NCI-H446 (cell line): ENCODE results near the gene ZDHHC9.

ENCODE experiments used
- DNase-seq, 2 experiments: peaks; one replicate each; lab custom pipeline; 2025; lab: John Stamatoyannopoulos, UW

Gene ZDHHC9

DNA sequence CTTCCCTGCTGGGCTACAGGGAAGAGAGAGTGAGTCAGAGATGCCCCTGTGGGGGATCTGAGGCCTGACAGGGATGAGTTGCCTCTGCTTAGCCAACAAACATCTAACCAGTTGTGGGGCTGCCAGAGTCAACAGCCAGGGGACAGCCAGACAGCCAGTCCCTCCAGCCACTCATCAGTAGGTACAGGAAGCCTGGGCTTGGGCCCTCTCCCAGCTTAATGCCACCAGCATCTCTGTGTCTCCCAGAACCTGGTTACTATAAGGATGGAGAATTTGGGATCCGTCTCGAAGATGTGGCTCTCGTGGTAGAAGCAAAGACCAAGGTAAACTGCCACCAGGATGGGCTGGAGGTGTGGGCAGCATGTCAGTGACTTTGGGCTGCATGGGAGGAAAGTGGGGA is 81.2 kb downstream of the ZDHHC9 start:
- DNase-seq: no peak

DNA sequence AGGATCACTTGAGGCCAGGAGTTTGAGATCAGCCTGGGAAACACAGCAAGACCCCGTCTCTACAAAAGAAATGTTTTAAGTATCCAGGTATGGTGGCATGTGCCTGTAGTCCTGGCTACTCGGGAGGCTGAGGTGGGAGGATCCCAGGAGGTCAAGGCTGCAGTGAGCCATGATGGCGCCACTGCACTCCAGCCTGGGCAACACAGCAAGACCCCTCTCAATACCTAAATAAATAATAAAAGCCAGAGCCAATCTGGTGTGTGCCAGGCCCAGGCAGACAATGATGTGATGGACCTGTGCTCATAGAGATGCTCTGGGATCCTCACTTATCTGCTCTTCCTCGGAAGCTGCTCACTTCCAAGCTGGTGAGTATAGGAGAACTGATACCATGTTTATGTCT is 82.1 kb downstream of the ZDHHC9 start:
- no peak for DNase-seq

DNA sequence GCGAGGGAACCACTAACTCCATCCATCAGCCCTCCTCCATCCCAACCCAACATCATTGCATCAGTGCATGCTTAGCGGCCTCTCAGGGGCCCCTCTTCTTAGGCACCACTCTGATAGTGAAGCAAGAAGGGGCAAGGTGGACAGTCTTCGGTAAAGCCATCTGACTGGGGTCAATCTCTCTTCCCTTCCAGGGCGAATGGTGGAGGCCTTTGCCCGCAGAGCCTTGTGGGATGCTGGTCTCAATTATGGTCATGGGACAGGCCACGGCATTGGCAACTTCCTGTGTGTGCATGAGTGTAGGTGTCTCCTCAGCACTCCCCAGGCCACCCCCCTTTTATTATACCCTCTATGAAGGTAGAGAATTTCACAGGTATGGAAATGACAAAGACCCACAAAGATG is 82.7 kb downstream of the ZDHHC9 start:
- DNase-seq: no peak

DNA sequence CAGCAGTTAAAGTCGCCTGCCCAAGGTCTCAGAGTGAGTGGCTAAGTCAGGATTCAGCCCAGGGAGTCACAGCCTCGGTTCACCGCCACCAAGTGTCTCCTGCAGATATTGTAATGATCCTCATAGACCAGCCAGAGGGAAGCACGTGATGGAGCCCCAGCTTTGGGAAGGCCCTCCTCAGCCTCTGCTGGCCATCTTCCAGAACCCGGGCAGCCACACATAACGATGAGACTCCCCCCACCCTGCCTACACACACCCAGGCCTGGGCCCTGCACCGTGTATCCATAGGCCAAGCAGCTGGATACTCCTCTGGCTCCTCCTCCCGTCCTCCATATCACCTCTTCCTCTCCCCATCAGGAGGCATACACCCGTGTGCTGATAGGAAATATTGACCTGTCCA is 83.5 kb downstream of the ZDHHC9 start:
- DNase-seq: no peak

DNA sequence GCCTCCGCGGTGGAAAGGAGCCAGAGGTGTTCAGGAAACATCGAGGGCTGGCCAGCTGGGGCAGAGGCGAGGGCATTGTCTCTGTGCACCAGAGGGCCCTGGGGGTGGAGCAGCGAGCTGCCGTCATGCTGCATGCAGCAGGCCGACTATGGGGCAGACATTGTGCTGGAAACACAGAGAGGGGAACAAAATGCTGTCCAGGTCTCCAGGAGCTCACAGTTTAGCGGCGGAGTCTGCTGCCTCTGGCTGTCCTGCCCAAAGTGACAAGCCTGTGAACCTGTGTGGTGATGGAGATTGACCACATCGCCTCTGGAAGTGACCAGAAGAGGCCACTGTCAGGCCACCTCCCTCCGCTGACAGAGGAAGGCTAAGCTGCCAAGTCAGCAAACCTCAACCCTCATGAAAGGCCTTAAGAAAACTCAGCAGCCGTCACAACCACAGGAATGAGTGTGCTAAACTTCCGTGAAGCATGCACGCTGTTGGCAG is 84.1 kb downstream of the ZDHHC9 start:
- no peak for DNase-seq

DNA sequence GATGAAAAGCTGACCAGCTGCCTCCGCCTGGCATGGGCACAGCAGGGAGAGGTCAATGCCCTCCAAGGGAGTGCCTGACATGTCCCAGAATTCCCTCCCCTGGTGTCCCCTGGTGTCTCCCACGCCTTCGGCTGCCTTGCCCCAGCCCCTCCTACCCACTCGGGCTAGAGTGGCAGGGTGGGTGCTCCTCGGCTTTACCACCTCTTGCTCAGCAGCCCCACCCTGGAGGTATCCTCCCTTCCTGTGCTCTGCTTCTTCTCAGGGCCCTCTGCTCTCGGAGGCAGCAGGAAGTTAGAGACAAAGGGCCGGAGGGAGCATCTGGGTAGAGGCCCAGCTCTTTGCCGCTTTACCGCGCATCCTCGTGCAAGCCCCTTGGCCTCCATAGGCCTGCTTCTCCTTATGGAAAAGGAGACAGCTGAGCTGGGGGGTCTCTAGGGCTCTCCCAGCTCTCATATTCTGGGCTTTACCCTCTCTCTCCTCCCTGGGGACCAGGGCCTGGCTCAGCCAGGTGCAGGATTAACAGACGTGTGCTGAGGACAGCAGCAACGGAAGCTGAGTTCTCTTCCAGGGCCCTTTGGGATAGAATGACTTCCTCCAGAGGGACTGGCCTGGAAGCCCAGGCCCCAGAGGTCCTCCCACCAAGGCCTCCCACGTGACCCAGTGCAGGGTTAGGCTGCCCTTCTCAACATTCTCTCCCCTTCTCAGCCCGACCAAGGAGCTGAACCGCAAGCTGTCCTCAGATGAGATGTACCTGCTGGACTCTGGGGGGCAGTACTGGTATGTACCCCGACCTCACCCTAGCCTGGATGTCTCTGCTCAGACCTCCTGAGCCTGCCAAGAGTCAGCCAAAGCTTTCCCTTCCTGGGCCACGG is 87.7 kb downstream of the ZDHHC9 start:
- DNase-seq: no peak

DNA sequence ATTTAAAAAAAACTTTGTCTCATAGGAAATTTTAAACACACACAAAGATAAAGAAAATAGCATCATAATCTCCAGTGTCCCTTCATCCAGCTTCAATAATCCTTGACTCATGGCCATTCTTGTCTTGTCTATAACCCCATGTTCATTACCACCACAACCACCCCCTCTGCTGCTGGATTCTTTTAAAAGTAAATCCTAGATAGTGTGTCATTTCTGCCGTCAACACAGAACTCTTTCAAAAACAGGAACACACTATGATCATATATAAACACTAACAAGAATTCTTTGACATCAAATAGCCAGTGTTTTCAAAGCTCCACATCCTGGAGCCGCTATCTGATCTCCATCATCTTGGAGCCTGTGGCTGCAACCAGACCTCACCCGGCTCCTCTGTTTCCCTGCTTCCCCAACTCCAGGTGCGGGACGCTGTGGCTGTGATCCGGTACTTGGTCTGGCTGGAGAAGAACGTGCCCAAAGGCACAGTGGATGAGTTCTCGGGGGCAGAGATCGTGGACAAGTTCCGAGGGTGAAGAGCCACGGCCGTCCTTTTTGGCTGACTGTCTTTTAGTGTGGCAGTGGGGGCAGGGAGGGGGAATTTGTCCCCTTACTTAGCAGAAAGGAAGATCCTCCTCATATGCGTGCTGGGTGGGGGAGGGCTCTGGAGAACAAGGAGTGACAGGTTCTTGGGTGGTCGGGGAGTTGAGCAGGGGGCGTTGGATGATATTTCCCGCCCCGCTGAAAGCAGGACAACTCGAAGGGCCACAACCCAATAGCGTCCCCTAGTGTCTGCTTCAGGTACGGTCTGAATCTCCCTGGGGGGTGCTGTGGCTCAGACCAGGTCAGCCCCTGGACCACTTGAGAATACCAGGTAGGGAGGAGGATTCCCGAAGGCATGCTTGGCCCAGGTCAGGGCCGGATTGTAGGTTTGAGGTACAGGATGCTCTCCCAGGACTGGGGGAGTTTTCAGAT is 89.3 kb downstream of the ZDHHC9 start:
- DNase-seq: no peak
